Upper lobe of left lung (tissue), 6 donors: ENCODE measurements around the gene FOXB1. TPM values are rescaled to one million over a fixed set of nuclear protein-coding genes. Genes with fewer than 3 reads are reported as not detected.

ENCODE experiments used
- ATAC-seq, 2 donors: fragments of 200-7000 bp; cut with Tn5 transposase; one replicate each; pipeline ENCODE4 v1.9.1; 2022; ENCODE audit warnings: mild to moderate bottlenecking in 2 of 2, moderate library complexity in 2 of 2; ENCODE audit not compliant: low FRiP score in 2 of 2
- DNase-seq, 2 donors: peaks; one replicate each; pipeline ENCODE4 v3.0.0-alpha.2; 2019 to 2020
- H3K27ac ChIP-seq, 4 donors: fragments of 200-600 bp; sonication (generic); one replicate each; pipeline ENCODE4 v1.5.1; 2016 to 2019
- H3K27me3 ChIP-seq, 4 donors: fragments of 200-600 bp; sonication (generic); one replicate each; pipeline ENCODE4 v1.5.1; 2017 to 2019
- H3K36me3 ChIP-seq, 4 donors: fragments of 200-600 bp; sonication (generic); one replicate each; pipeline ENCODE4 v1.5.1; 2016 to 2019
- H3K4me1 ChIP-seq, 4 donors: fragments of 200-600 bp; sonication (generic); one replicate each; pipeline ENCODE4 v1.5.1; 2018 to 2019
- H3K4me3 ChIP-seq, 4 donors: fragments of 200-600 bp; sonication (generic); one replicate each; pipeline ENCODE4 v1.5.1; 2017 to 2019; ENCODE audit warnings: mild to moderate bottlenecking in 2 of 4, moderate library complexity in 1 of 4
- H3K9me3 ChIP-seq, 4 donors: fragments of 200-600 bp; sonication (generic); one replicate each; pipeline ENCODE4 v1.5.1; 2018 to 2019
- CTCF ChIP-seq, 6 experiments: fragments of 450-650 bp in 4 of 6; fragments of 200-600 bp in 2 of 6; sonication (generic) in 2 of 6; IDR thresholded peaks; one replicate each; pipeline ENCODE4 v1.5.1; 2016 to 2019; ENCODE audit warnings: antibody characterized with exemption in 6 of 6
- EP300 ChIP-seq, 4 donors: sonication (generic); formaldehyde crosslinking; IDR thresholded peaks; one replicate each; pipeline ENCODE4 v1.5.1; 2017; ENCODE audit warnings: antibody characterized with exemption in 4 of 4, control low read depth in 2 of 4
- POLR2A ChIP-seq, 4 donors: fragments of 450-650 bp; IDR thresholded peaks; one replicate each; pipeline ENCODE4 v1.5.1; 2016 to 2017; ENCODE audit warnings: antibody characterized with exemption in 4 of 4, mild to moderate bottlenecking in 2 of 4
- POLR2AphosphoS5 ChIP-seq, 2 donors: sonication (generic); formaldehyde crosslinking; IDR thresholded peaks; one replicate each; pipeline ENCODE4 v1.5.1; 2017; ENCODE audit warnings: antibody characterized with exemption in 2 of 2
- WGBS, 2 donors: methylation state at CpG; one replicate each; pipeline ENCODE4 v1.1.5; 2017 to 2018; 5-methylcytosine and 5-hydroxymethylcytosine counted together
- total RNA-seq, 6 donors: library from RNA; depleted of rRNA in 4 of 6; stranded (reverse); fragments of >200 nt in 4 of 6; gene quantifications; one replicate each; pipeline versions ENCODE4 v1.1.0 to v1.2.1, GENCODE V29; 2016 to 2021
- donor health status: DM: no; HTN: no; CAD: no; lungs with moderate emphysema.
- donor health status: DM: no; HTN: yes; CAD: no; lungs with severe emphysema.

The FOXB1 gene
- total RNA-seq, 6 donors from 2014 or later = not detected

- ATAC-seq = no peak
- TF ChIP-seq POLR2AphosphoS5 (IDR thresholded peaks at IDR 0.05) (no peak), CTCF (IDR thresholded peaks at IDR 0.05) (no peak), EP300 (IDR thresholded peaks at IDR 0.05) (no peak), POLR2A (IDR thresholded peaks at IDR 0.05) (no peak)
- Histone ChIP-seq H3K27ac (no peak overlapping the region), H3K4me1 (no peaks in the 10 kb centered on the region), H3K9me3 (peaks cover 0 to 13% (median 6%) of the 10 kb centered on the region in 4 donors), H3K4me3 (no peak overlapping the region), H3K36me3 (no peaks in the 10 kb centered on the region), H3K27me3 (no peaks in the 10 kb centered on the region)
- DNase-seq = no peak
- WGBS, 2 donors = 89 to 93% methylated on average over 1 of the region's 1 CpG
These were observed 45.8 kb downstream of the FOXB1 start for GRCh38 chr15:60049948-60050347.

- Histone ChIP-seq H3K27ac (no peak overlapping the region), H3K4me3 (no peak overlapping the region), H3K9me3 (peaks cover 0 to 13% (median 6%) of the 10 kb centered on the region in 4 donors), H3K36me3 (no peaks in the 10 kb centered on the region), H3K4me1 (no peaks in the 10 kb centered on the region), H3K27me3 (no peaks in the 10 kb centered on the region)
- WGBS, 2 donors = 85 to 89% methylated on average over 2 of the region's 2 CpGs
- DNase-seq (no peak), ATAC-seq (no peak)
- TF ChIP-seq POLR2A (IDR thresholded peaks at IDR 0.05) (no peak), EP300 (IDR thresholded peaks at IDR 0.05) (no peak), POLR2AphosphoS5 (IDR thresholded peaks at IDR 0.05) (no peak), CTCF (IDR thresholded peaks at IDR 0.05) (no peak)
These were observed 48.7 kb downstream of the FOXB1 start for GRCh38 chr15:60052796-60053195.

GRCh38 chr15:60054472-60054871, 50.4 kb downstream of the FOXB1 start:
- DNase-seq (no peak), ATAC-seq (no peak)
- Histone ChIP-seq H3K27ac (no peak overlapping the region), H3K4me3 (no peak overlapping the region), H3K9me3 (peaks cover 0 to 11% (median 6%) of the 10 kb centered on the region in 4 donors), H3K4me1 (no peaks in the 10 kb centered on the region), H3K27me3 (no peaks in the 10 kb centered on the region), H3K36me3 (no peaks in the 10 kb centered on the region)
- no peak for TF ChIP-seq CTCF (IDR thresholded peaks at IDR 0.05)
- no peak for TF ChIP-seq POLR2AphosphoS5 (IDR thresholded peaks at IDR 0.05)
- TF ChIP-seq POLR2A (IDR thresholded peaks at IDR 0.05) = no peak
- TF ChIP-seq EP300 (IDR thresholded peaks at IDR 0.05) = no peak
- 79 to 90% methylated on average over 2 of the region's 2 CpGs for WGBS, 2 donors
